ENCODE results near the gene GCFC2. TPM values are rescaled to one million over a fixed set of nuclear protein-coding genes. Genes with fewer than 3 reads are reported as not detected.
A peak's percentile ranks its signal among the peaks of the same experiment; 100 is the strongest.

Gene GCFC2
- total and polyA plus RNA-seq, 2 of the 13 experiments (the other 11 are each of a cell fraction or from before 2014, with no cell fraction given), result 26.8 to 49.0 TPM

GRCh38 chr2:75710577-75711253 is at the start of gene GCFC2 (continued):
- no peak for TF ChIP-seq CCAR2 (optimal IDR thresholded peaks at IDR 0.05; ENCODE audit: low read depth, low read length)
- peak; percentile 96 for TF ChIP-seq ARID4A (CRISPR knock-in tag; IDR thresholded peaks at IDR 0.05; ENCODE audit: borderline replicate concordance)
- peak; percentile 80 for TF ChIP-seq GMEB1 (CRISPR knock-in tag; IDR thresholded peaks at IDR 0.05; ENCODE audit: borderline replicate concordance)
- no peak for TF ChIP-seq U2AF2 (IDR thresholded peaks at IDR 0.05; ENCODE audit: low read depth, low read length)
- TF ChIP-seq BRCA1 (CRISPR knock-in tag; IDR thresholded peaks at IDR 0.05), result peak; percentile 100
- TF ChIP-seq ZHX1 (CRISPR knock-in tag; IDR thresholded peaks at IDR 0.05; ENCODE audit: low read depth), result peak; percentile 66; the same call in 1 of the 2 replicates
- peak; percentile 97 for TF ChIP-seq ZBTB38 (CRISPR knock-in tag; IDR thresholded peaks at IDR 0.05)
- peak; percentile 83; the same call in 1 of the 2 replicates for TF ChIP-seq ZNF326 (CRISPR knock-in tag; IDR thresholded peaks at IDR 0.05; ENCODE audit: borderline replicate concordance)
- TF ChIP-seq RORA (CRISPR knock-in tag; IDR thresholded peaks at IDR 0.05), result peak; percentile 96; the same call in 1 of the 2 replicates
- TF ChIP-seq U2AF1 (optimal IDR thresholded peaks at IDR 0.05; ENCODE audit: low read depth, low read length), result no peak
- peak; percentile 99 for TF ChIP-seq IKZF4 (CRISPR knock-in tag; IDR thresholded peaks at IDR 0.05; ENCODE audit: borderline replicate concordance, low read depth, not compliant biosample characterization)
- TF ChIP-seq ZNF513 (CRISPR knock-in tag; conservative IDR thresholded peaks at IDR 0.05), result peak; percentile 70; the same call in 1 of the 2 replicates
- TF ChIP-seq ZNF264 (CRISPR knock-in tag; IDR thresholded peaks at IDR 0.05), result peak; percentile 98
- TF ChIP-seq ZNF598 (CRISPR knock-in tag; IDR thresholded peaks at IDR 0.05; ENCODE audit: borderline replicate concordance), result peak; percentile 100
- TF ChIP-seq THRA (CRISPR knock-in tag; IDR thresholded peaks at IDR 0.05; ENCODE audit: borderline replicate concordance), result peak; percentile 81
- peak; percentile 86 for TF ChIP-seq FOSL1 (CRISPR knock-in tag; IDR thresholded peaks at IDR 0.05; ENCODE audit: borderline replicate concordance)
